ENCODE measurements around the gene IGFBPL1. TPM values are rescaled to one million over a fixed set of nuclear protein-coding genes. Genes with fewer than 3 reads are reported as not detected.

IGFBPL1 gene
- total and polyA plus RNA-seq, 2 of the 13 experiments (the other 11 are each of a cell fraction or from before 2014, with no cell fraction given) = 0.24 TPM; not detected in 1

DNA sequence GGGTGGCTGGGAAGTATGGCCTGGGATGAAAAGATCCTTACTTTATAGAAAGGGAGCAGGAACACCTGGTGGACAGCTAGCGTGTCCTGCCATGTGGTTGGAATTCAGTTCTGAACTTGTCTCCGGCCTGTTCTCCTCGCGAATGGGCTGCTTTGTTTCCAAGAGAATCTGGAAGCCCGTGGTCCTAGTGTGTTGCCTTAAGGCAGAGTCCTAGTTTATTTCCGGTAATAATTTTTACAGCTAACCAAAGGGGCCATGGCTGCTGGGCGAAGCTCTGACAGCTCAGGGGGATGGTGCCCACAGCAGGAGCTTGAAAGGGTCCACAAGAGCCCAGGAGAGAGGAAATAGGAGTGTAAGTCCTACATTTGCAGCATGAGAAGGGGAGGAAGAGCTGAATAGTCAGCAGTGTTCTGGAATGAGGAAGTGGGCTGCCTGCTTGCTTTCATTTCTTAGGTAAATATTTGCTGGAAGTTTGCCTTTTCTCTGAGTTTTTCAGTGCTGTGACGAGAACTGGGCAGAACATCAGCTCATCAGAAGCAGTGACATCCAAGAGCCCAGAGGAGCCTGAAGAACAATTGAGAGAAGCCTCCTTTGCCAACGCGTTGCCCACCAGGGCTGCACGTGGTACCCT, 13.1 kb upstream of the IGFBPL1 start (continued):
- TF ChIP-seq HMGXB3 (CRISPR knock-in tag; IDR thresholded peaks at IDR 0.05; ENCODE audit: borderline replicate concordance) (0 out of 2 replicates have a peak, but pooled peaks have one; percentile 41), KAT7 (CRISPR knock-in tag; IDR thresholded peaks at IDR 0.05; ENCODE audit: borderline replicate concordance) (peak; percentile 68; the same call in 1 of the 2 replicates), ZNF124 (CRISPR knock-in tag; IDR thresholded peaks at IDR 0.05) (0 out of 2 replicates have a peak, but pooled peaks have one; percentile 46), ZNF768 (CRISPR knock-in tag; IDR thresholded peaks at IDR 0.05) (no peak), ZNF362 (CRISPR knock-in tag; IDR thresholded peaks at IDR 0.05; ENCODE audit: borderline replicate concordance) (no peak), SRY (CRISPR knock-in tag; IDR thresholded peaks at IDR 0.05) (no peak), MIER3 (CRISPR knock-in tag; IDR thresholded peaks at IDR 0.05; ENCODE audit: borderline replicate concordance) (peak; percentile 47; the same call in 1 of the 2 replicates), ZNF773 (CRISPR knock-in tag; IDR thresholded peaks at IDR 0.05; ENCODE audit: borderline replicate concordance) (no peak), ZNF205 (CRISPR knock-in tag; IDR thresholded peaks at IDR 0.05) (0 out of 2 replicates have a peak, but pooled peaks have one; percentile 14), GABPA (IDR thresholded peaks at IDR 0.05; ENCODE audit: low read depth, low read length) (no peak), GABPA (CRISPR knock-in tag; IDR thresholded peaks at IDR 0.05; ENCODE audit: low read depth) (peak; percentile 52; the same call in 1 of the 2 replicates), FOSL2 (CRISPR knock-in tag; IDR thresholded peaks at IDR 0.05) (peak; percentile 68), POLR2A (IDR thresholded peaks at IDR 0.05; ENCODE audit: insufficient read depth in 1 of 2, low read depth in 2 of 2, low read length in 2 of 2) (peak; percentile 61 to 63; a peak in 3 of 4 replicates), ZBTB42 (CRISPR knock-in tag; IDR thresholded peaks at IDR 0.05) (no peak), EP300 (IDR thresholded peaks at IDR 0.05; ENCODE audit: low read depth in 2 of 2, low read length in 2 of 2) (peak in 1 of 2 experiments; percentile 72; a peak in 2 of 4 replicates), EP300 (CRISPR knock-in tag; IDR thresholded peaks at IDR 0.05; ENCODE audit: borderline replicate concordance) (0 out of 2 replicates have a peak, but pooled peaks have one; percentile 49), TBX2 (CRISPR knock-in tag; IDR thresholded peaks at IDR 0.05; ENCODE audit: borderline replicate concordance) (peak; percentile 67)
- TF ChIP-seq, protein P1, sequence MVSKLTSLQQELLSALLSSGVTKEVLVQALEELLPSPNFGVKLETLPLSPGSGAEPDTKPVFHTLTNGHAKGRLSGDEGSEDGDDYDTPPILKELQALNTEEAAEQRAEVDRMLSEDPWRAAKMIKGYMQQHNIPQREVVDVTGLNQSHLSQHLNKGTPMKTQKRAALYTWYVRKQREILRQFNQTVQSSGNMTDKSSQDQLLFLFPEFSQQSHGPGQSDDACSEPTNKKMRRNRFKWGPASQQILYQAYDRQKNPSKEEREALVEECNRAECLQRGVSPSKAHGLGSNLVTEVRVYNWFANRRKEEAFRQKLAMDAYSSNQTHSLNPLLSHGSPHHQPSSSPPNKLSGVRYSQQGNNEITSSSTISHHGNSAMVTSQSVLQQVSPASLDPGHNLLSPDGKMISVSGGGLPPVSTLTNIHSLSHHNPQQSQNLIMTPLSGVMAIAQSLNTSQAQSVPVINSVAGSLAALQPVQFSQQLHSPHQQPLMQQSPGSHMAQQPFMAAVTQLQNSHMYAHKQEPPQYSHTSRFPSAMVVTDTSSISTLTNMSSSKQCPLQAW (CRISPR knock-in tag; IDR thresholded peaks at IDR 0.05) = peak; percentile 61
- TF ChIP-seq, protein P2, sequence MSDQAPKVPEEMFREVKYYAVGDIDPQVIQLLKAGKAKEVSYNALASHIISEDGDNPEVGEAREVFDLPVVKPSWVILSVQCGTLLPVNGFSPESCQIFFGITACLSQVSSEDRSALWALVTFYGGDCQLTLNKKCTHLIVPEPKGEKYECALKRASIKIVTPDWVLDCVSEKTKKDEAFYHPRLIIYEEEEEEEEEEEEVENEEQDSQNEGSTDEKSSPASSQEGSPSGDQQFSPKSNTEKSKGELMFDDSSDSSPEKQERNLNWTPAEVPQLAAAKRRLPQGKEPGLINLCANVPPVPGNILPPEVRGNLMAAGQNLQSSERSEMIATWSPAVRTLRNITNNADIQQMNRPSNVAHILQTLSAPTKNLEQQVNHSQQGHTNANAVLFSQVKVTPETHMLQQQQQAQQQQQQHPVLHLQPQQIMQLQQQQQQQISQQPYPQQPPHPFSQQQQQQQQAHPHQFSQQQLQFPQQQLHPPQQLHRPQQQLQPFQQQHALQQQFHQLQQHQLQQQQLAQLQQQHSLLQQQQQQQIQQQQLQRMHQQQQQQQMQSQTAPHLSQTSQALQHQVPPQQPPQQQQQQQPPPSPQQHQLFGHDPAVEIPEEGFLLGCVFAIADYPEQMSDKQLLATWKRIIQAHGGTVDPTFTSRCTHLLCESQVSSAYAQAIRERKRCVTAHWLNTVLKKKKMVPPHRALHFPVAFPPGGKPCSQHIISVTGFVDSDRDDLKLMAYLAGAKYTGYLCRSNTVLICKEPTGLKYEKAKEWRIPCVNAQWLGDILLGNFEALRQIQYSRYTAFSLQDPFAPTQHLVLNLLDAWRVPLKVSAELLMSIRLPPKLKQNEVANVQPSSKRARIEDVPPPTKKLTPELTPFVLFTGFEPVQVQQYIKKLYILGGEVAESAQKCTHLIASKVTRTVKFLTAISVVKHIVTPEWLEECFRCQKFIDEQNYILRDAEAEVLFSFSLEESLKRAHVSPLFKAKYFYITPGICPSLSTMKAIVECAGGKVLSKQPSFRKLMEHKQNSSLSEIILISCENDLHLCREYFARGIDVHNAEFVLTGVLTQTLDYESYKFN (CRISPR knock-in tag; conservative IDR thresholded peaks at IDR 0.05) = peak; percentile 76; the same call in 1 of the 2 replicates

Measured in HepG2 (cell line).